Esophagus muscularis mucosa (tissue), 4 donors: ENCODE measurements around the gene MAGI1. TPM values are rescaled to one million over a fixed set of nuclear protein-coding genes. Genes with fewer than 3 reads are reported as not detected.

Experiments
- DNase-seq: peaks from one replicate; pipeline ENCODE4 v3.0.0-alpha.2; 2017; ENCODE audit errors: extremely low spot score
- H3K27ac ChIP-seq, 4 donors: fragments of 200-600 bp; sonication (generic); replicated peaks in 1 of 4; 1 replicate in 3 of 4; 2 replicates in 1 of 4; pipeline ENCODE4 v1.5.1; 2016 to 2019; ENCODE audit warnings: mild to moderate bottlenecking in 1 of 4
- H3K27me3 ChIP-seq, 4 donors: fragments of 200-600 bp; sonication (generic); one replicate each; pipeline versions ENCODE4 v1.5.1 to v1.6.0; 2016 to 2019
- H3K36me3 ChIP-seq, 4 donors: fragments of 200-600 bp; sonication (generic); one replicate each; pipeline ENCODE4 v1.5.1; 2016 to 2019
- H3K4me1 ChIP-seq, 4 donors: fragments of 200-600 bp; sonication (generic); one replicate each; pipeline ENCODE4 v1.5.1; 2016 to 2019
- H3K4me3 ChIP-seq, 4 donors: fragments of 200-600 bp; sonication (generic); 1 replicate in 2 of 4; 2 replicates in 2 of 4; pipeline ENCODE4 v1.5.1; 2016 to 2019; ENCODE audit warnings: mild to moderate bottlenecking in 4 of 4, moderate library complexity in 1 of 4
- H3K9me3 ChIP-seq, 4 donors: fragments of 200-600 bp; sonication (generic); 1 replicate in 3 of 4; 2 replicates in 1 of 4; pipeline ENCODE4 v1.5.1; 2016 to 2019
- CTCF ChIP-seq, 3 experiments: fragments of 200-600 bp in 2 of 3; fragments of 450-650 bp in 1 of 3; sonication (generic) in 2 of 3; IDR thresholded peaks; one replicate each; pipeline ENCODE4 v1.5.1; 2017 to 2019; ENCODE audit warnings: antibody characterized with exemption in 3 of 3, mild to moderate bottlenecking in 2 of 3, moderate library complexity in 1 of 3
- EP300 ChIP-seq: sonication (generic); formaldehyde crosslinking; IDR thresholded peaks from one replicate; pipeline ENCODE4 v1.6.1; 2017; ENCODE audit warnings: antibody characterized with exemption
- POLR2A ChIP-seq: fragments of 450-650 bp; IDR thresholded peaks from one replicate; pipeline ENCODE4 v1.6.1; 2017; ENCODE audit warnings: antibody characterized with exemption, moderate library complexity, mild to moderate bottlenecking, low read depth
- POLR2AphosphoS5 ChIP-seq, 2 donors: sonication (generic); formaldehyde crosslinking; IDR thresholded peaks; one replicate each; pipeline ENCODE4 v1.6.1; 2017; ENCODE audit warnings: antibody characterized with exemption in 2 of 2
- WGBS: methylation state at CpG from one replicate; pipeline ENCODE4 v1.1.5; 2018; 5-methylcytosine and 5-hydroxymethylcytosine counted together
- intact Hi-C: fragments of 100-400 bp; cut with DNase I; formaldehyde crosslinking; loops from one replicate; pipeline ENCODE4 v1.15.1; 2023
- total RNA-seq, 4 donors: library from RNA; depleted of rRNA; stranded (reverse); fragments of >200 nt; gene quantifications; one replicate each; pipeline versions ENCODE4 v1.1.0 to v1.2.1, GENCODE V29; 2016

The MAGI1 gene
- total RNA-seq, 4 donors from 2014 or later, result 17.1 to 35.1 (median 25.2) TPM

- TF ChIP-seq POLR2AphosphoS5 (IDR thresholded peaks at IDR 0.05) (no peak), POLR2A (no peak), EP300 (no peak), CTCF (IDR thresholded peaks at IDR 0.05) (no peak)
Measured at GRCh38 chr3:66077973-66078372, 39.3 kb upstream of the MAGI1 start.

GRCh38 chr3:66076861-66077470 lies 38.2 kb upstream of the MAGI1 start:
- intact Hi-C loops, result no loop called here
- H3K27ac ChIP-seq, result no peak overlapping the region
- H3K9me3 ChIP-seq, result peaks cover 0 to 5% (median 0%) of the 10 kb centered on the region in 4 donors
- DNase-seq, result no peak
- no peaks in the 10 kb centered on the region for H3K4me1 ChIP-seq
- H3K27me3 ChIP-seq, result no peaks in the 10 kb centered on the region
- 45% methylated on average over 6 of the region's 6 CpGs for WGBS
- no peaks in the 10 kb centered on the region for H3K36me3 ChIP-seq
- H3K4me3 ChIP-seq, result no peak overlapping the region
- no peak for TF ChIP-seq POLR2A
- no peak for TF ChIP-seq EP300
- no peak for TF ChIP-seq POLR2AphosphoS5 (IDR thresholded peaks at IDR 0.05)
- no peak for TF ChIP-seq CTCF (IDR thresholded peaks at IDR 0.05)

More at GRCh38 chr3:66077973-66078372, 39.3 kb upstream of the MAGI1 start:
- DNase-seq, result no peak
- no peak overlapping the region for H3K27ac ChIP-seq
- H3K9me3 ChIP-seq, result peaks cover 0 to 5% (median 0%) of the 10 kb centered on the region in 4 donors
- intact Hi-C loops, result no loop called here
- H3K36me3 ChIP-seq, result no peaks in the 10 kb centered on the region
- no peaks in the 10 kb centered on the region for H3K4me1 ChIP-seq
- H3K4me3 ChIP-seq, result no peak overlapping the region
- H3K27me3 ChIP-seq, result no peaks in the 10 kb centered on the region

GRCh38 chr3:66075281-66075680 lies 36.6 kb upstream of the MAGI1 start:
- no peaks in the 10 kb centered on the region for H3K27me3 ChIP-seq
- H3K4me3 ChIP-seq, result no peak overlapping the region
- TF ChIP-seq CTCF (IDR thresholded peaks at IDR 0.05) (no peak), POLR2A (no peak)
- H3K36me3 ChIP-seq, result no peaks in the 10 kb centered on the region
- no peak for DNase-seq
- intact Hi-C loops, result no loop called here
- H3K4me1 ChIP-seq, result no peaks in the 10 kb centered on the region
- no peak overlapping the region for H3K27ac ChIP-seq
- peaks cover 0 to 5% (median 0%) of the 10 kb centered on the region in 4 donors for H3K9me3 ChIP-seq
- 82% methylated on average over 4 of the region's 4 CpGs for WGBS

GRCh38 chr3:66073464-66074141 lies 34.9 kb upstream of the MAGI1 start:
- Histone ChIP-seq H3K4me3 (no peak overlapping the region), H3K36me3 (no peaks in the 10 kb centered on the region), H3K4me1 (no peaks in the 10 kb centered on the region), H3K27me3 (no peaks in the 10 kb centered on the region), H3K9me3 (peaks cover 0 to 14% (median 2%) of the 10 kb centered on the region in 4 donors), H3K27ac (no peak overlapping the region)
- DNase-seq, result no peak
- TF ChIP-seq POLR2A (no peak), POLR2AphosphoS5 (IDR thresholded peaks at IDR 0.05) (no peak), CTCF (IDR thresholded peaks at IDR 0.05) (no peak), EP300 (no peak)
- 90% methylated on average over 8 of the region's 8 CpGs for WGBS
- intact Hi-C loops, result no loop called here

GRCh38 chr3:66068255-66068654 lies 29.5 kb upstream of the MAGI1 start:
- Histone ChIP-seq H3K4me3 (no peak overlapping the region), H3K27ac (no peak overlapping the region), H3K36me3 (no peaks in the 10 kb centered on the region), H3K4me1 (no peaks in the 10 kb centered on the region), H3K9me3 (peaks cover 0 to 8% (median 2%) of the 10 kb centered on the region in 4 donors), H3K27me3 (no peaks in the 10 kb centered on the region)
- no peak for DNase-seq
- 94% methylated on average over 4 of the region's 4 CpGs for WGBS
- intact Hi-C loops, result no loop called here
- TF ChIP-seq POLR2A, result no peak
- no peak for TF ChIP-seq CTCF (IDR thresholded peaks at IDR 0.05)
- no peak for TF ChIP-seq EP300
- no peak for TF ChIP-seq POLR2AphosphoS5 (IDR thresholded peaks at IDR 0.05)
